HepG2 (cell line): ENCODE results near the gene TMEM187. TPM values are rescaled to one million over a fixed set of nuclear protein-coding genes. Genes with fewer than 3 reads are reported as not detected.

Experiments used
- ATAC-seq: fragments of 200-7000 bp; cut with Tn5 transposase; 3 replicates; pipeline ENCODE4 v1.9.1; 2020; ENCODE audit warnings: mild to moderate bottlenecking, moderate library complexity
- BruUV-seq: library from RNA; stranded (reverse); fragments of 400-500 nt; replicated peaks from 2 replicates; lab custom pipeline; 2021; lab: Mats Ljungman, UMichigan
- CTCF ChIA-PET: fragments of 300-600 bp; formaldehyde crosslinking; extraction: SDS; loops from one replicate; lab custom pipeline; 2021; ENCODE audit warnings: low total read pairs, inconsistent platforms, low intra/inter-chr PET ratio; lab: Yijun Ruan, JAX
- POLR2A ChIA-PET: fragments of 350-600 bp; sonication (Branson Sonifier 250); formaldehyde crosslinking; loops from one replicate; lab custom pipeline; 2020; ENCODE audit warnings: antibody characterized with exemption, inconsistent platforms; lab: Yijun Ruan, JAX
- DNase-seq: peaks from one replicate; pipeline ENCODE4 v3.0.0-alpha.2; 2015; ENCODE audit warnings: low spot score
- FAIRE-seq: peaks from 3 replicates; lab custom pipeline; 2011; peaks lifted over from hg19 to GRCh38; lab: Jason Lieb, UNC
- H2AFZ ChIP-seq: one replicate; pipeline ENCODE4 v1.6.1; 2011; ENCODE audit warnings: low read length, inconsistent platforms
- H3K27ac ChIP-seq: fragments of 300-600 bp; 3 replicates; pipeline ENCODE4 v1.8.0; 2011; ENCODE audit warnings: mixed run types, mild to moderate bottlenecking, mixed read lengths, low read length, inconsistent platforms; ENCODE audit not compliant: insufficient read depth; ENCODE audit errors: extremely low read length
- H3K27me3 ChIP-seq, 2 experiments: fragments of 200-600 bp in 1 of 2; 2 replicates in 1 of 2; 3 replicates in 1 of 2; pipeline versions ENCODE4 v1.6.0 to v1.8.0; 2011; ENCODE audit warnings: low read length in 2 of 2, mild to moderate bottlenecking in 2 of 2, moderate library complexity in 2 of 2, inconsistent platforms in 1 of 2; ENCODE audit not compliant: insufficient read depth in 2 of 2, control insufficient read depth in 1 of 2
- H3K36me3 ChIP-seq, 2 experiments: fragments of 200-600 bp in 1 of 2; replicated peaks in 1 of 2; 2 replicates in 1 of 2; 3 replicates in 1 of 2; pipeline versions ENCODE4 v1.5.1 to v1.8.0; 2011; ENCODE audit warnings: low read length in 2 of 2, inconsistent platforms in 1 of 2; ENCODE audit not compliant: insufficient read depth in 2 of 2, control insufficient read depth in 1 of 2
- H3K4me1 ChIP-seq: 2 replicates; pipeline ENCODE4 v1.5.1; 2012; ENCODE audit warnings: low read length, inconsistent platforms; ENCODE audit not compliant: insufficient read depth
- H3K4me2 ChIP-seq: 2 replicates; pipeline ENCODE4 v1.6.0; 2011; ENCODE audit warnings: low read depth, low read length, inconsistent platforms
- H3K4me3 ChIP-seq, 3 experiments: fragments of 200-600 bp in 1 of 3; sonication (generic), shearing (Covaris generic) in 1 of 3; replicated peaks in 1 of 3; 2 replicates each; pipeline ENCODE4 v1.5.1; 2011 to 2016; ENCODE audit warnings: low read length in 3 of 3, inconsistent platforms in 2 of 3, low read depth in 2 of 3, mild to moderate bottlenecking in 2 of 3, control low read depth in 1 of 3, mixed read lengths in 1 of 3; ENCODE audit not compliant: insufficient read depth in 1 of 3
- H3K79me2 ChIP-seq: one replicate; pipeline ENCODE4 v1.6.1; 2011; ENCODE audit warnings: low read length, inconsistent platforms; ENCODE audit not compliant: insufficient read depth
- H3K9ac ChIP-seq: 2 replicates; pipeline ENCODE4 v1.6.0; 2011; ENCODE audit warnings: mild to moderate bottlenecking, low read depth, low read length, inconsistent platforms; ENCODE audit not compliant: insufficient read depth
- H3K9me3 ChIP-seq: 2 replicates; pipeline ENCODE4 v1.5.1; 2012; ENCODE audit warnings: mild to moderate bottlenecking, low read length
- H4K20me1 ChIP-seq: 2 replicates; pipeline ENCODE4 v1.6.0; 2011; ENCODE audit warnings: inconsistent platforms, mild to moderate bottlenecking, low read length, moderate library complexity; ENCODE audit not compliant: insufficient read depth
- CENPX ChIP-seq: sonication (generic); formaldehyde crosslinking; IDR thresholded peaks from 2 replicates; pipeline ENCODE4 v1.9.0; 2021; ENCODE audit warnings: mild to moderate bottlenecking, missing genetic modification reagents, moderate library complexity
- ELF3 ChIP-seq: IDR thresholded peaks from 2 replicates; pipeline ENCODE4 v1.6.1; 2016; ENCODE audit warnings: missing genetic modification reagents, missing compliant biosample characterization
- FOXO1 ChIP-seq: sonication (generic); formaldehyde crosslinking; IDR thresholded peaks from 2 replicates; pipeline ENCODE4 v1.4.0; 2020; ENCODE audit warnings: missing genetic modification reagents
- IKZF5 ChIP-seq: IDR thresholded peaks from 2 replicates; pipeline ENCODE4 v1.6.1; 2018; ENCODE audit warnings: missing genetic modification reagents, mild to moderate bottlenecking, missing compliant biosample characterization
- SMAD3 ChIP-seq: sonication (generic); formaldehyde crosslinking; IDR thresholded peaks from 2 replicates; pipeline ENCODE4 v1.4.0; 2020; ENCODE audit warnings: missing genetic modification reagents
- SUZ12 ChIP-seq: fragments of 150-350 bp; IDR thresholded peaks from 2 replicates; pipeline ENCODE4 v1.6.1; 2014; ENCODE audit warnings: low read depth, low read length
- ZIK1 ChIP-seq: sonication (generic); formaldehyde crosslinking; IDR thresholded peaks from 2 replicates; pipeline ENCODE4 v1.5.0; 2020; ENCODE audit warnings: mild to moderate bottlenecking, low read depth, missing genetic modification reagents, borderline replicate concordance
- ZNF124 ChIP-seq: sonication (generic); formaldehyde crosslinking; IDR thresholded peaks from 2 replicates; pipeline ENCODE4 v1.4.0; 2020; ENCODE audit warnings: missing genetic modification reagents
- ZNF296 ChIP-seq: sonication (generic); formaldehyde crosslinking; conservative IDR thresholded peaks from 2 replicates; pipeline ENCODE4 v1.5.0; 2020; ENCODE audit warnings: mild to moderate bottlenecking, missing genetic modification reagents
- ZNF350 ChIP-seq: sonication (generic); formaldehyde crosslinking; IDR thresholded peaks from 2 replicates; pipeline ENCODE4 v1.4.0; 2020; ENCODE audit warnings: mild to moderate bottlenecking, low read depth, missing genetic modification reagents, borderline replicate concordance
- ZNF576 ChIP-seq: sonication (generic); formaldehyde crosslinking; IDR thresholded peaks from 2 replicates; pipeline ENCODE4 v1.4.0; 2020; ENCODE audit warnings: mild to moderate bottlenecking, missing genetic modification reagents
- ZNF674 ChIP-seq: sonication (generic); formaldehyde crosslinking; IDR thresholded peaks from 2 replicates; pipeline ENCODE4 v1.5.0; 2020; ENCODE audit warnings: low read depth, mild to moderate bottlenecking, missing genetic modification reagents
- whole genome bisulfite sequencing: methylation state at CpG from one replicate; pipeline ENCODE4 v1.1.6; 2017; ENCODE audit warnings: low lambda C conversion rate; 5-methylcytosine and 5-hydroxymethylcytosine counted together
- in situ Hi-C: cut with HindIII; loops from 2 replicates; pipeline ENCODE4 v1.10.0; 2017; ENCODE audit warnings: low pct_unique_long_range_greater_than_20kb; ENCODE audit not compliant: extremely low pct_ligation_motif_present
- intact Hi-C: fragments of 100-400 bp; cut with micrococcal nuclease; formaldehyde crosslinking; loops from one replicate; pipeline ENCODE4 v1.10.0; 2022; ENCODE audit not compliant: unreplicated experiment
- polyA plus RNA-seq, 8 experiments: library from polyadenylated mRNA; depleted of rRNA in 3 of 8; stranded (reverse) in 7 of 8; unstranded in 1 of 8; fragments of >200 nt; fragmentation: Illumina TruSeq in 4 of 8; extraction: Trizol in 4 of 8; gene quantifications; 2 replicates each; pipeline versions ENCODE4 v1.2.1 to v1.2.3, GENCODE V29; 2011 to 2016; ENCODE audit warnings: low read depth in 4 of 8, missing spikeins in 1 of 8, mixed read lengths in 1 of 8; ENCODE audit not compliant: insufficient read depth in 1 of 8
- total RNA-seq, 5 experiments: library from RNA; depleted of rRNA; stranded (reverse); fragments of >200 nt; fragmentation: Illumina TruSeq; extraction: Trizol; gene quantifications; 2 replicates each; pipeline ENCODE4 v1.2.3, GENCODE V29; 2016; ENCODE audit warnings: low read depth in 1 of 5
- TF ChIP-seq, protein P1 (sequence below): sonication (generic); formaldehyde crosslinking; IDR thresholded peaks from 2 replicates; pipeline ENCODE4 v1.8.1; 2023; ENCODE audit warnings: mild to moderate bottlenecking, missing genetic modification reagents, borderline replicate concordance
- TF ChIP-seq, protein P2 (sequence below): sonication (generic); formaldehyde crosslinking; IDR thresholded peaks from 2 replicates; pipeline ENCODE4 v1.4.0; 2020; ENCODE audit warnings: missing genetic modification reagents

The TMEM187 gene
- total and polyA plus RNA-seq, 2 of the 13 experiments (the other 11 are each of a cell fraction or from before 2014, with no cell fraction given): 2.2 to 6.2 TPM

DNA sequence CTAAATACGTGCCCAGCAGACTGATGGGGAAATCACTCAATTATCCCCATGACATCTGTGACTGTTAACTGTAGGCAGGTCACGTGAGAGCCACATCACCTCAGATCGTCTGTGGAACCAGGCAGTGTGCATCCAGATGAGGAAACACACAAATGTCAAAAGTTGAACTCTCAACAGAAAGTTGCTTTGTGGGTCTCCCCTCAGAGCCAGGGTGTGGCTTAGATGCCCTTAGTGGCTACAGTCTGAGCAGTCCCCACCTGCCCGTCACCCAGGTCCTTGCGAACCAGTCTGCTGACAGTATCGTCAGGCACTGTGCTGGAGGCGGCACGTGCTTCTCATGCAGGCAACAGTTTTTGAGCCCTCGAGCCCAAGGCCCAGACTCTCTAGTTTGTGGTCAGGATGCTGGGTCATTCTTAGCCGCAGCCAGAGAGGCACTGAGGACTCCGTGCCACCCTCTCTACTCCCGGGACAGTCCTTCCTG, 10.8 kb downstream of the TMEM187 start (continued):
- TF ChIP-seq IKZF5 (CRISPR knock-in tag): no peak
- no peak for TF ChIP-seq ELF3

- FAIRE-seq (no peak), ATAC-seq (no peak), DNase-seq (no peak)
- CTCF ChIA-PET: no interaction called here
- H3K4me1 ChIP-seq: peaks cover 20% of the 10 kb centered on the region
- POLR2A ChIA-PET: interaction anchor here (1.4 kb wide), 1 partner anchor 10 kb away, joined by 4 read pairs; no protein-coding TSS in a partner anchor
- intact Hi-C loops (no loop called here), in situ Hi-C loops (no loop called here)
- BruUV-seq: no TSS peak
- H4K20me1 ChIP-seq: no peaks in the 10 kb centered on the region
- no peaks in the 10 kb centered on the region for H3K9me3 ChIP-seq
- no peak overlapping the region for H3K9ac ChIP-seq
- H3K79me2 ChIP-seq: no peaks in the 10 kb centered on the region
- H3K4me2 ChIP-seq: no peak overlapping the region
- no peak overlapping the region for H3K4me3 ChIP-seq
- H3K27me3 ChIP-seq: no peaks in the 10 kb centered on the region
- no peak overlapping the region for H2AFZ ChIP-seq
- WGBS: 96% methylated on average over 5 of the region's 20 CpGs
- H3K27ac ChIP-seq: no peak overlapping the region
- no peaks in the 10 kb centered on the region for H3K36me3 ChIP-seq
- TF ChIP-seq ZNF576: no peak
- TF ChIP-seq, protein P1, sequence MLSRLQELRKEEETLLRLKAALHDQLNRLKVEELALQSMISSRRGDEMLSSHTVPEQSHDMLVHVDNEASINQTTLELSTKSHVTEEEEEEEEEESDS (CRISPR knock-in tag): no peak
- TF ChIP-seq, protein P2, sequence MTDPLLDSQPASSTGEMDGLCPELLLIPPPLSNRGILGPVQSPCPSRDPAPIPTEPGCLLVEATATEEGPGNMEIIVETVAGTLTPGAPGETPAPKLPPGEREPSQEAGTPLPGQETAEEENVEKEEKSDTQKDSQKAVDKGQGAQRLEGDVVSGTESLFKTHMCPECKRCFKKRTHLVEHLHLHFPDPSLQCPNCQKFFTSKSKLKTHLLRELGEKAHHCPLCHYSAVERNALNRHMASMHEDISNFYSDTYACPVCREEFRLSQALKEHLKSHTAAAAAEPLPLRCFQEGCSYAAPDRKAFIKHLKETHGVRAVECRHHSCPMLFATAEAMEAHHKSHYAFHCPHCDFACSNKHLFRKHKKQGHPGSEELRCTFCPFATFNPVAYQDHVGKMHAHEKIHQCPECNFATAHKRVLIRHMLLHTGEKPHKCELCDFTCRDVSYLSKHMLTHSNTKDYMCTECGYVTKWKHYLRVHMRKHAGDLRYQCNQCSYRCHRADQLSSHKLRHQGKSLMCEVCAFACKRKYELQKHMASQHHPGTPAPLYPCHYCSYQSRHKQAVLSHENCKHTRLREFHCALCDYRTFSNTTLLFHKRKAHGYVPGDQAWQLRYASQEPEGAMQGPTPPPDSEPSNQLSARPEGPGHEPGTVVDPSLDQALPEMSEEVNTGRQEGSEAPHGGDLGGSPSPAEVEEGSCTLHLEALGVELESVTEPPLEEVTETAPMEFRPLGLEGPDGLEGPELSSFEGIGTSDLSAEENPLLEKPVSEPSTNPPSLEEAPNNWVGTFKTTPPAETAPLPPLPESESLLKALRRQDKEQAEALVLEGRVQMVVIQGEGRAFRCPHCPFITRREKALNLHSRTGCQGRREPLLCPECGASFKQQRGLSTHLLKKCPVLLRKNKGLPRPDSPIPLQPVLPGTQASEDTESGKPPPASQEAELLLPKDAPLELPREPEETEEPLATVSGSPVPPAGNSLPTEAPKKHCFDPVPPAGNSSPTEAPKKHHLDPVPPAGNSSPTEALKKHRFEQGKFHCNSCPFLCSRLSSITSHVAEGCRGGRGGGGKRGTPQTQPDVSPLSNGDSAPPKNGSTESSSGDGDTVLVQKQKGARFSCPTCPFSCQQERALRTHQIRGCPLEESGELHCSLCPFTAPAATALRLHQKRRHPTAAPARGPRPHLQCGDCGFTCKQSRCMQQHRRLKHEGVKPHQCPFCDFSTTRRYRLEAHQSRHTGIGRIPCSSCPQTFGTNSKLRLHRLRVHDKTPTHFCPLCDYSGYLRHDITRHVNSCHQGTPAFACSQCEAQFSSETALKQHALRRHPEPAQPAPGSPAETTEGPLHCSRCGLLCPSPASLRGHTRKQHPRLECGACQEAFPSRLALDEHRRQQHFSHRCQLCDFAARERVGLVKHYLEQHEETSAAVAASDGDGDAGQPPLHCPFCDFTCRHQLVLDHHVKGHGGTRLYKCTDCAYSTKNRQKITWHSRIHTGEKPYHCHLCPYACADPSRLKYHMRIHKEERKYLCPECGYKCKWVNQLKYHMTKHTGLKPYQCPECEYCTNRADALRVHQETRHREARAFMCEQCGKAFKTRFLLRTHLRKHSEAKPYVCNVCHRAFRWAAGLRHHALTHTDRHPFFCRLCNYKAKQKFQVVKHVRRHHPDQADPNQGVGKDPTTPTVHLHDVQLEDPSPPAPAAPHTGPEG (CRISPR knock-in tag): no peak
- TF ChIP-seq FOXO1: no peak
- TF ChIP-seq ZNF674 (CRISPR knock-in tag): no peak
- no peak for TF ChIP-seq SUZ12
- TF ChIP-seq ZNF350: no peak
- no peak for TF ChIP-seq CENPX (CRISPR knock-in tag)
- TF ChIP-seq ZNF296: no peak
- TF ChIP-seq SMAD3 (CRISPR knock-in tag): no peak
- no peak for TF ChIP-seq ZIK1 (CRISPR knock-in tag)
- TF ChIP-seq ZNF124 (CRISPR knock-in tag): no peak
These were observed 12.0 kb downstream of the TMEM187 start for GRCh38 chrX:153984351-153985178.
